GM12878 (cell line): ENCODE measurements around the gene DNAJB8. TPM values are rescaled to one million over a fixed set of nuclear protein-coding genes. Genes with fewer than 3 reads are reported as not detected.

Source experiments
- ATAC-seq: fragments of 200-7000 bp; cut with Tn5 transposase; 3 replicates; pipeline ENCODE4 v1.9.1; 2020; ENCODE audit warnings: mild to moderate bottlenecking, moderate library complexity
- BruUV-seq: library from RNA; stranded (reverse); fragments of 400-500 nt; replicated peaks from 2 replicates; lab custom pipeline; 2021; lab: Mats Ljungman, UMichigan
- CTCF ChIA-PET: fragments of 300-600 bp; sonication (Branson Sonifier 250); formaldehyde crosslinking; extraction: SDS; loops from one replicate; lab custom pipeline; 2021; ENCODE audit warnings: inconsistent platforms; lab: Yijun Ruan, JAX
- POLR2A ChIA-PET: fragments of 350-600 bp; formaldehyde crosslinking; extraction: SDS; loops from one replicate; lab custom pipeline; 2021; ENCODE audit warnings: inconsistent platforms; lab: Charles Lee
- RAD21 ChIA-PET: fragments of 300-600 bp; sonication (Branson Sonifier 250); formaldehyde crosslinking; loops from one replicate; lab custom pipeline; 2023; ENCODE audit warnings: antibody characterized with exemption; ENCODE audit not compliant: unreplicated experiment; lab: Charles Lee
- SMC1A ChIA-PET: fragments of 300-600 bp; sonication (Branson Sonifier 250); formaldehyde crosslinking; loops from one replicate; lab custom pipeline; 2023; ENCODE audit not compliant: unreplicated experiment, uncharacterized antibody; lab: Charles Lee
- DNase-seq: peaks from one replicate; pipeline ENCODE4 v3.0.0-alpha.2; 2011; ENCODE audit warnings: low read depth, low spot score
- FAIRE-seq: peaks from 3 replicates; lab custom pipeline; 2011; peaks lifted over from hg19 to GRCh38; lab: Jason Lieb, UNC
- H2AFZ ChIP-seq: 2 replicates; pipeline ENCODE4 v1.6.0; 2011; ENCODE audit warnings: low read depth, low read length, control low read depth; ENCODE audit not compliant: control insufficient read depth
- H3K27ac ChIP-seq: 2 replicates; pipeline ENCODE4 v1.5.1; 2011; ENCODE audit warnings: control low read depth; ENCODE audit not compliant: control insufficient read depth, insufficient read depth
- H3K27me3 ChIP-seq, 2 experiments: replicated peaks in 1 of 2; 2 replicates each; pipeline versions ENCODE4 v1.6.0 to v1.6.1; 2011; ENCODE audit warnings: low read length in 1 of 2; ENCODE audit not compliant: control insufficient read depth in 2 of 2, insufficient read depth in 2 of 2
- H3K36me3 ChIP-seq, 2 experiments: 2 replicates each; pipeline ENCODE4 v1.5.1; 2011; ENCODE audit warnings: low read length in 1 of 2; ENCODE audit not compliant: control insufficient read depth in 2 of 2, insufficient read depth in 2 of 2
- H3K4me1 ChIP-seq: 2 replicates; pipeline ENCODE4 v1.6.1; 2011; ENCODE audit warnings: mild to moderate bottlenecking, low read length, moderate library complexity, mixed read lengths; ENCODE audit not compliant: control insufficient read depth, insufficient read depth
- H3K4me2 ChIP-seq: 2 replicates; pipeline ENCODE4 v1.6.0; 2011; ENCODE audit warnings: control low read depth; ENCODE audit not compliant: control insufficient read depth, insufficient read depth
- H3K4me3 ChIP-seq: fragments of 200-600 bp; sonication (generic); 2 replicates; pipeline ENCODE4 v1.5.1; 2016
- H3K79me2 ChIP-seq: 2 replicates; pipeline ENCODE4 v1.6.0; 2011; ENCODE audit warnings: low read length; ENCODE audit not compliant: control insufficient read depth, insufficient read depth
- H3K9ac ChIP-seq: 2 replicates; pipeline ENCODE4 v1.8.0; 2011; ENCODE audit warnings: low read length, control low read depth, mixed read lengths; ENCODE audit not compliant: control insufficient read depth, insufficient read depth
- H3K9me3 ChIP-seq: replicated peaks from 3 replicates; pipeline ENCODE4 v1.5.1; 2011; ENCODE audit warnings: mild to moderate bottlenecking, low read length; ENCODE audit not compliant: control insufficient read depth, insufficient read depth
- H4K20me1 ChIP-seq: 2 replicates; pipeline ENCODE4 v1.6.0; 2011; ENCODE audit not compliant: control insufficient read depth, insufficient read depth
- BCL3 ChIP-seq: IDR thresholded peaks from 2 replicates; pipeline ENCODE4 v1.6.1; 2011; ENCODE audit warnings: borderline replicate concordance, low read depth, mild to moderate bottlenecking, moderate library complexity, low read length; ENCODE audit not compliant: insufficient read depth, poor library complexity, severe bottlenecking
- BCLAF1 ChIP-seq: fragments of 450-650 bp; IDR thresholded peaks from 2 replicates; pipeline ENCODE4 v1.6.1; 2017; ENCODE audit warnings: antibody characterized with exemption, mild to moderate bottlenecking, moderate library complexity
- CBFB ChIP-seq: IDR thresholded peaks from 2 replicates; pipeline ENCODE4 v1.6.1; 2016; ENCODE audit warnings: antibody characterized with exemption, low read depth
- CREM ChIP-seq: IDR thresholded peaks from 2 replicates; pipeline ENCODE4 v1.6.1; 2014; ENCODE audit warnings: antibody characterized with exemption, low read depth
- EP300 ChIP-seq, 2 experiments: fragments of 150-350 bp in 1 of 2; IDR thresholded peaks; 2 replicates each; pipeline ENCODE4 v1.6.1; 2011 to 2012; ENCODE audit warnings: low read depth in 2 of 2, low read length in 2 of 2, borderline replicate concordance in 1 of 2, improper control_type of control experiment in 1 of 2, inconsistent platforms in 1 of 2; ENCODE audit not compliant: control insufficient read depth in 1 of 2
- FOXK2 ChIP-seq: fragments of 450-650 bp; IDR thresholded peaks from 2 replicates; pipeline ENCODE4 v1.6.1; 2017; ENCODE audit warnings: mild to moderate bottlenecking, moderate library complexity
- JUNB ChIP-seq: IDR thresholded peaks from 2 replicates; pipeline ENCODE4 v1.6.1; 2016; ENCODE audit warnings: antibody characterized with exemption, mild to moderate bottlenecking
- NR2C2 ChIP-seq: IDR thresholded peaks from 2 replicates; pipeline ENCODE4 v1.6.1; 2011; ENCODE audit warnings: borderline replicate concordance, low read depth; ENCODE audit not compliant: control insufficient read depth, insufficient read length
- SUZ12 ChIP-seq: fragments of 200-600 bp; sonication (generic); IDR thresholded peaks from one replicate; pipeline ENCODE4 v1.6.1; 2018; ENCODE audit warnings: antibody characterized with exemption, mild to moderate bottlenecking; ENCODE audit not compliant: unreplicated experiment
- TCF3 ChIP-seq: IDR thresholded peaks from 2 replicates; pipeline ENCODE4 v1.6.1; 2012; ENCODE audit warnings: low read depth, mild to moderate bottlenecking, low read length, borderline replicate concordance; ENCODE audit not compliant: insufficient read depth
- YBX1 ChIP-seq: fragments of 450-650 bp; IDR thresholded peaks from 2 replicates; pipeline ENCODE4 v1.6.1; 2016; ENCODE audit warnings: antibody characterized with exemption
- ZNF384 ChIP-seq: IDR thresholded peaks from 2 replicates; pipeline ENCODE4 v1.6.1; 2012; ENCODE audit warnings: low read depth, mild to moderate bottlenecking, low read length, improper control_type of control experiment, borderline replicate concordance
- WGBS: methylation state at CpG from one replicate; pipeline ENCODE4 v1.1.6; 2016; ENCODE audit warnings: low lambda C conversion rate; ENCODE audit not compliant: insufficient replicate concordance, insufficient coverage; ENCODE audit errors: missing lambda C conversion rate; 5-methylcytosine and 5-hydroxymethylcytosine counted together
- in situ Hi-C: fragments of 300-500 bp; cut with MboI; formaldehyde crosslinking; loops from 9 replicates; pipeline ENCODE4 v1.14.3; 2018; ENCODE audit warnings: mixed read lengths
- intact Hi-C: fragments of 100-400 bp; cut with micrococcal nuclease; formaldehyde crosslinking; loops from one replicate; pipeline ENCODE4 v1.14.2; 2022; ENCODE audit not compliant: unreplicated experiment
- polyA plus RNA-seq, 11 experiments: library from polyadenylated mRNA; depleted of rRNA in 4 of 11; unstranded in 6 of 11; stranded (reverse) in 5 of 11; fragments of >200 nt; fragmentation: Nextera tagmentation in 4 of 11; fragmentation: Illumina TruSeq in 1 of 11; extraction: Ambion mirVana in 4 of 11; extraction: Trizol in 1 of 11; gene quantifications; 1 replicate in 1 of 11; 2 replicates in 10 of 11; pipeline versions ENCODE4 v1.2.1 to v1.2.3, GENCODE V29; 2011 to 2016; ENCODE audit warnings: inconsistent platforms in 2 of 11, missing spikeins in 2 of 11, low read depth in 1 of 11
- total RNA-seq, 4 experiments: library from RNA; depleted of rRNA in 3 of 4; stranded (reverse); fragments of >200 nt in 3 of 4; fragmentation: Illumina TruSeq in 1 of 4; extraction: Trizol in 1 of 4; gene quantifications; 2 replicates each; pipeline versions ENCODE4 v1.2.1 to v1.2.3, GENCODE V29; 2013 to 2021
- TF ChIP-seq, protein P1 (sequence below): IDR thresholded peaks from 2 replicates; pipeline ENCODE4 v1.6.1; 2012; ENCODE audit warnings: low read depth, low read length, improper control_type of control experiment
- TF ChIP-seq, protein P2 (sequence below): fragments of 450-650 bp; formaldehyde crosslinking; IDR thresholded peaks from 2 replicates; pipeline ENCODE4 v1.5.0; 2022; ENCODE audit warnings: mild to moderate bottlenecking, missing genetic modification characterization

Gene DNAJB8
- total and polyA plus RNA-seq, 10 of the 15 experiments (the other 5 are each of a cell fraction or from before 2014, with no cell fraction given): not detected

DNA sequence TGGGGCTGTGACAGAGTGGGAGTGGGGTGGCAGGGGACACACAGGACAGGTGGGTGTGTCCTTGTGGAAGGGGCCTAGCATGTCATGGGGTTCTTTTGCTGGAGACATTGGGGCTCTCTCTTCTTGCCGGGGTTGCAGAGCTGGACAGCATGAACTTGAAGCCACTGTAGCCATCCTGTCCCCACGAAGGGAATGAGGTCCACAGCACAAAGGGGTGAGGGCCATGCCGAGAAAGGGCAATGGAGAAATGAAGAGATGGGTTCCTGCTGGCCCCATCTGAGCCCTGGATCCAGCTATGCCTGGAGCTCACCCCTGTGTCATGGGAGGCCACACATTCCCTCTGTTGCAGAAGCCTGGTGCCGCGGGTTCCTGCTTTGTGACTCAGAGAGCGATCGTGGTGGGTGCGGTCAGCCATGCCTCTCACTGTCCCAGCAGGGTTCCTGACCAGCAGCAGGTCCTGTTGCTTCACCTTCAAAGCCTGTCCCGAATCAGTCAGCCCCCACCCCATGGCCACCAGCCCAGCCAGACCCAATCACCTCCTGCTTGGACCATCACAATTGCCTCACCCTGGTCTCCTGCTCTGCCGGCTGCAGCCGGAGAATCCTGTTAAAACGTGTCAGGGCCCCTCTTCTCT, 50.0 kb downstream of the DNAJB8 start:
- POLR2A ChIA-PET: no interaction called here
- DNase-seq: no peak
- H3K4me2 ChIP-seq: no peak overlapping the region
- RAD21 ChIA-PET: no interaction called here
- no peaks in the 10 kb centered on the region for H3K79me2 ChIP-seq
- FAIRE-seq: no peak
- no peak overlapping the region for H3K9ac ChIP-seq
- no peaks in the 10 kb centered on the region for H3K9me3 ChIP-seq
- H4K20me1 ChIP-seq: no peaks in the 10 kb centered on the region
- CTCF ChIA-PET: no interaction called here
- 41% methylated on average over 12 of the region's 12 CpGs for WGBS
- in situ Hi-C loops (no loop called here), intact Hi-C loops (no loop called here)
- no TSS peak for BruUV-seq
- H3K4me1 ChIP-seq: no peaks in the 10 kb centered on the region
- no peak for ATAC-seq
- no peaks in the 10 kb centered on the region for H3K27me3 ChIP-seq
- H3K4me3 ChIP-seq: no peak overlapping the region
- SMC1A ChIA-PET: interaction anchor here (0.6 kb wide), 1 partner anchor 178 kb away, joined by 3 read pairs; no protein-coding TSS in a partner anchor
- H3K36me3 ChIP-seq: no peaks in the 10 kb centered on the region
- H3K27ac ChIP-seq: no peak overlapping the region
- H2AFZ ChIP-seq: no peak overlapping the region
- TF ChIP-seq CREM (no peak), SUZ12 (no peak), YBX1 (no peak), BCLAF1 (no peak), TCF3 (no peak), ZNF384 (no peak), BCL3 (no peak), JUNB (no peak), EP300 (IDR thresholded peaks at IDR 0.05; ENCODE audit: borderline replicate concordance in 1 of 2, control insufficient read depth in 1 of 2, low read depth in 2 of 2, low read length in 2 of 2) (no peak), CBFB (no peak), NR2C2 (no peak), FOXK2 (no peak)
- TF ChIP-seq, protein P1, sequence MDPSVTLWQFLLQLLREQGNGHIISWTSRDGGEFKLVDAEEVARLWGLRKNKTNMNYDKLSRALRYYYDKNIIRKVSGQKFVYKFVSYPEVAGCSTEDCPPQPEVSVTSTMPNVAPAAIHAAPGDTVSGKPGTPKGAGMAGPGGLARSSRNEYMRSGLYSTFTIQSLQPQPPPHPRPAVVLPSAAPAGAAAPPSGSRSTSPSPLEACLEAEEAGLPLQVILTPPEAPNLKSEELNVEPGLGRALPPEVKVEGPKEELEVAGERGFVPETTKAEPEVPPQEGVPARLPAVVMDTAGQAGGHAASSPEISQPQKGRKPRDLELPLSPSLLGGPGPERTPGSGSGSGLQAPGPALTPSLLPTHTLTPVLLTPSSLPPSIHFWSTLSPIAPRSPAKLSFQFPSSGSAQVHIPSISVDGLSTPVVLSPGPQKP: no peak
- TF ChIP-seq, protein P2, sequence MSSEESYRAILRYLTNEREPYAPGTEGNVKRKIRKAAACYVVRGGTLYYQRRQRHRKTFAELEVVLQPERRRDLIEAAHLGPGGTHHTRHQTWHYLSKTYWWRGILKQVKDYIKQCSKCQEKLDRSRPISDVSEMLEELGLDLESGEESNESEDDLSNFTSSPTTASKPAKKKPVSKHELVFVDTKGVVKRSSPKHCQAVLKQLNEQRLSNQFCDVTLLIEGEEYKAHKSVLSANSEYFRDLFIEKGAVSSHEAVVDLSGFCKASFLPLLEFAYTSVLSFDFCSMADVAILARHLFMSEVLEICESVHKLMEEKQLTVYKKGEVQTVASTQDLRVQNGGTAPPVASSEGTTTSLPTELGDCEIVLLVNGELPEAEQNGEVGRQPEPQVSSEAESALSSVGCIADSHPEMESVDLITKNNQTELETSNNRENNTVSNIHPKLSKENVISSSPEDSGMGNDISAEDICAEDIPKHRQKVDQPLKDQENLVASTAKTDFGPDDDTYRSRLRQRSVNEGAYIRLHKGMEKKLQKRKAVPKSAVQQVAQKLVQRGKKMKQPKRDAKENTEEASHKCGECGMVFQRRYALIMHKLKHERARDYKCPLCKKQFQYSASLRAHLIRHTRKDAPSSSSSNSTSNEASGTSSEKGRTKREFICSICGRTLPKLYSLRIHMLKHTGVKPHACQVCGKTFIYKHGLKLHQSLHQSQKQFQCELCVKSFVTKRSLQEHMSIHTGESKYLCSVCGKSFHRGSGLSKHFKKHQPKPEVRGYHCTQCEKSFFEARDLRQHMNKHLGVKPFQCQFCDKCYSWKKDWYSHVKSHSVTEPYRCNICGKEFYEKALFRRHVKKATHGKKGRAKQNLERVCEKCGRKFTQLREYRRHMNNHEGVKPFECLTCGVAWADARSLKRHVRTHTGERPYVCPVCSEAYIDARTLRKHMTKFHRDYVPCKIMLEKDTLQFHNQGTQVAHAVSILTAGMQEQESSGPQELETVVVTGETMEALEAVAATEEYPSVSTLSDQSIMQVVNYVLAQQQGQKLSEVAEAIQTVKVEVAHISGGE: no peak
